H1 (cell line): ENCODE results near the gene LGALS4.

Experiments
- CHD2 ChIP-seq: IDR thresholded peaks from 2 replicates; pipeline ENCODE4 v1.6.1; 2012; ENCODE audit warnings: low read length, improper control_type of control experiment
- CTCF ChIP-seq, 3 experiments: IDR thresholded peaks; 1 replicate in 2 of 3; 2 replicates in 1 of 3; pipeline versions ENCODE4 v1.5.1 to v1.6.1; 2011; ENCODE audit warnings: low read length in 3 of 3, mild to moderate bottlenecking in 3 of 3, inconsistent platforms in 2 of 3, low read depth in 1 of 3, moderate library complexity in 1 of 3; ENCODE audit not compliant: insufficient read depth in 1 of 3; ENCODE audit errors: control extremely low read depth in 1 of 3
- POLR2AphosphoS5 ChIP-seq: IDR thresholded peaks from 2 replicates; pipeline ENCODE4 v1.6.1; 2011; ENCODE audit warnings: low read depth, low read length
- RAD21 ChIP-seq, 2 experiments: IDR thresholded peaks in 1 of 2; conservative IDR thresholded peaks in 1 of 2; 2 replicates each; pipeline ENCODE4 v1.6.1; 2011; ENCODE audit warnings: low read depth in 2 of 2, low read length in 2 of 2, improper control_type of control experiment in 1 of 2, inconsistent platforms in 1 of 2, mild to moderate bottlenecking in 1 of 2, moderate library complexity in 1 of 2

- no peak for TF ChIP-seq CTCF (IDR thresholded peaks at IDR 0.05; ENCODE audit: control extremely low read depth in 1 of 3, insufficient read depth in 1 of 3, low read depth in 1 of 3, low read length in 3 of 3)
- no peak for TF ChIP-seq CHD2
- TF ChIP-seq POLR2AphosphoS5: peak; percentile 89
- TF ChIP-seq RAD21 (IDR thresholded peaks at IDR 0.05 in 1 of 2, conservative IDR thresholded peaks at IDR 0.05 in 1 of 2; ENCODE audit: low read depth in 2 of 2, low read length in 2 of 2): no peak
These were observed 25.7 kb upstream of the LGALS4 start for GRCh38 chr19:38838208-38838985.
